HG03521 (cell line): ENCODE results near the gene ASIC2.

Experiments used
- ATAC-seq: cut with Tn5 transposase; IDR thresholded peaks from one replicate; pipeline ENCODE4 v1.9.1; 2021; ENCODE audit warnings: mild to moderate bottlenecking, moderate library complexity; ENCODE audit not compliant: unreplicated experiment

Gene ASIC2

GRCh38 chr17:33033176-33033575, 259.9 kb downstream of the ASIC2 start:
- no peak for ATAC-seq

GRCh38 chr17:33028778-33029177, 264.3 kb downstream of the ASIC2 start:
- ATAC-seq: no peak

GRCh38 chr17:33028061-33028460, 265.0 kb downstream of the ASIC2 start:
- no peak for ATAC-seq

GRCh38 chr17:33024688-33025486, 268.2 kb downstream of the ASIC2 start:
- ATAC-seq: no peak

- ATAC-seq: no peak
Observed at GRCh38 chr17:33023790-33024189, 269.3 kb downstream of the ASIC2 start.

- ATAC-seq: no peak
Observed at GRCh38 chr17:33021731-33022408, 271.2 kb downstream of the ASIC2 start.

GRCh38 chr17:33019161-33019890, 273.8 kb downstream of the ASIC2 start:
- no peak for ATAC-seq

- no peak for ATAC-seq
Observed at GRCh38 chr17:33017366-33017765, 275.7 kb downstream of the ASIC2 start.

- no peak for ATAC-seq
Observed at GRCh38 chr17:33016920-33017319, 276.2 kb downstream of the ASIC2 start.

- no peak for ATAC-seq
Observed at GRCh38 chr17:33015716-33016346, 277.3 kb downstream of the ASIC2 start.

GRCh38 chr17:33014751-33015150, 278.3 kb downstream of the ASIC2 start:
- no peak for ATAC-seq

GRCh38 chr17:33013596-33014375, 279.3 kb downstream of the ASIC2 start:
- ATAC-seq: no peak

GRCh38 chr17:33012522-33013033, 280.5 kb downstream of the ASIC2 start:
- ATAC-seq: no peak

GRCh38 chr17:33009636-33010035, 283.5 kb downstream of the ASIC2 start:
- no peak for ATAC-seq

GRCh38 chr17:33007186-33007585, 285.9 kb downstream of the ASIC2 start:
- ATAC-seq: no peak

- ATAC-seq: no peak
Observed at GRCh38 chr17:33002246-33002645, 290.8 kb downstream of the ASIC2 start.

GRCh38 chr17:32998887-32999228, 294.2 kb downstream of the ASIC2 start:
- no peak for ATAC-seq

GRCh38 chr17:32998111-32998886, 294.8 kb downstream of the ASIC2 start:
- ATAC-seq: peak; percentile 45

GRCh38 chr17:32995416-32996045, 297.6 kb downstream of the ASIC2 start:
- ATAC-seq: no peak
